ENCODE data around the gene PITPNM3. TPM values are rescaled to one million over a fixed set of nuclear protein-coding genes. Genes with fewer than 3 reads are reported as not detected.

Gene PITPNM3
- total and polyA plus RNA-seq, 2 experiments from 2014 or later = 1.0 to 1.5 TPM

DNA sequence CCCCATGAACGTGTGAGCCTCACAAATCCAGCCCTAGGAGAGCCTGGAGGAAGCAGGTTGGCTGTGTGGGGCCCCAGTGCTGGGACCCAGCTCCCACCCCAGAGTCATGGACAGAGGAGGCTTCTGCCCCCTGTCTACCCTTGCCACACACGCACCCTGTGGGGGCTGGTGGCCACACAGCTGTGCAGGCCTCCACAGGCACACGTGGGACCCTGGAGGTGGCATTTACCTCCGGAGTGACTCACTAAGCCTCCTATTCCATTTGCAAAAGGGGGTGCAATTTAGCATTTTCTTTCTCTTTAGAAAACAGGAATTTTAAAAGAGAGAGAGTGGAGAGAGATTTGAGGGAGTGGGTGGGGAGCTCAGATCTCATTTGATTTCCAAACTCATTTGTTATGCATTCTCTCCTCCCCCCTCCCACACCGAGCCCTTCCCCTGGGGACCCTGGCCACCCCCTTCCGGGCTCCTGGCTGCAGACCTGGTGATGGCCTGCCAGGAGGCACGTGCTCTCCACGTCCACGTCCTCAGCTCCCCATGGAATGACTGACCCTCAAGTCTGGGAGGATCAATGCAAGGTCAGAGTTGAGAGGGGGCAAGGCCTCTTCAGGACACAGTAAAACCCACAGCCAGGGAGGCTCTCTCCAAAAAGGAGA is 6.8 kb downstream of the PITPNM3 start:
- DNase-seq (ENCODE audit: low spot score) (no peak), ATAC-seq (no peak)
- Histone ChIP-seq H3K4me3 (no peak overlapping the region), H3K9me2 (ENCODE audit: insufficient read depth) (no peaks in the 10 kb centered on the region), H4K20me1 (replicated peaks; ENCODE audit: insufficient read depth) (no peaks in the 10 kb centered on the region), H3F3A (replicated peaks; ENCODE audit: low read depth) (0 out of 2 replicates have a peak, but pooled peaks cover under 1% of the 10 kb centered on the region), H3K4me2 (no peak overlapping the region), H2AFZ (no peak overlapping the region), H3K36me3 (ENCODE audit: insufficient read depth) (no peaks in the 10 kb centered on the region), H3K4me1 (ENCODE audit: insufficient read depth) (peaks cover 4% of the 10 kb centered on the region; the same call in 1 of the 2 replicates), H3K27ac (ENCODE audit: low read depth) (no peak overlapping the region), H3K79me2 (replicated peaks; ENCODE audit: insufficient read depth) (no peaks in the 10 kb centered on the region), H3K27me3 (ENCODE audit: insufficient read depth) (peaks cover 8% of the 10 kb centered on the region)
- H3K4me3 Mint-ChIP-seq = no peak overlapping the region
- H3K9me3 Mint-ChIP-seq = no peaks in the 10 kb centered on the region
- H3K27me3 Mint-ChIP-seq (ENCODE audit: insufficient read depth, low read depth, poor library complexity) = peaks cover 28% of the 10 kb centered on the region
- peaks cover 35% of the 10 kb centered on the region for H3K4me1 Mint-ChIP-seq
- no peak for TF ChIP-seq POLR2AphosphoS5 (IDR thresholded peaks at IDR 0.05; ENCODE audit: low read depth)
- no peak for TF ChIP-seq CREB1 (CRISPR knock-in tag; IDR thresholded peaks at IDR 0.05; ENCODE audit: low read depth)
- TF ChIP-seq, protein P1, sequence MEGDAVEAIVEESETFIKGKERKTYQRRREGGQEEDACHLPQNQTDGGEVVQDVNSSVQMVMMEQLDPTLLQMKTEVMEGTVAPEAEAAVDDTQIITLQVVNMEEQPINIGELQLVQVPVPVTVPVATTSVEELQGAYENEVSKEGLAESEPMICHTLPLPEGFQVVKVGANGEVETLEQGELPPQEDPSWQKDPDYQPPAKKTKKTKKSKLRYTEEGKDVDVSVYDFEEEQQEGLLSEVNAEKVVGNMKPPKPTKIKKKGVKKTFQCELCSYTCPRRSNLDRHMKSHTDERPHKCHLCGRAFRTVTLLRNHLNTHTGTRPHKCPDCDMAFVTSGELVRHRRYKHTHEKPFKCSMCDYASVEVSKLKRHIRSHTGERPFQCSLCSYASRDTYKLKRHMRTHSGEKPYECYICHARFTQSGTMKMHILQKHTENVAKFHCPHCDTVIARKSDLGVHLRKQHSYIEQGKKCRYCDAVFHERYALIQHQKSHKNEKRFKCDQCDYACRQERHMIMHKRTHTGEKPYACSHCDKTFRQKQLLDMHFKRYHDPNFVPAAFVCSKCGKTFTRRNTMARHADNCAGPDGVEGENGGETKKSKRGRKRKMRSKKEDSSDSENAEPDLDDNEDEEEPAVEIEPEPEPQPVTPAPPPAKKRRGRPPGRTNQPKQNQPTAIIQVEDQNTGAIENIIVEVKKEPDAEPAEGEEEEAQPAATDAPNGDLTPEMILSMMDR (conservative IDR thresholded peaks at IDR 0.05; ENCODE audit: low read depth in 2 of 2) = peak in 1 of 2 experiments; percentile 21; a peak in 2 of 4 replicates
- TF ChIP-seq, protein P2, sequence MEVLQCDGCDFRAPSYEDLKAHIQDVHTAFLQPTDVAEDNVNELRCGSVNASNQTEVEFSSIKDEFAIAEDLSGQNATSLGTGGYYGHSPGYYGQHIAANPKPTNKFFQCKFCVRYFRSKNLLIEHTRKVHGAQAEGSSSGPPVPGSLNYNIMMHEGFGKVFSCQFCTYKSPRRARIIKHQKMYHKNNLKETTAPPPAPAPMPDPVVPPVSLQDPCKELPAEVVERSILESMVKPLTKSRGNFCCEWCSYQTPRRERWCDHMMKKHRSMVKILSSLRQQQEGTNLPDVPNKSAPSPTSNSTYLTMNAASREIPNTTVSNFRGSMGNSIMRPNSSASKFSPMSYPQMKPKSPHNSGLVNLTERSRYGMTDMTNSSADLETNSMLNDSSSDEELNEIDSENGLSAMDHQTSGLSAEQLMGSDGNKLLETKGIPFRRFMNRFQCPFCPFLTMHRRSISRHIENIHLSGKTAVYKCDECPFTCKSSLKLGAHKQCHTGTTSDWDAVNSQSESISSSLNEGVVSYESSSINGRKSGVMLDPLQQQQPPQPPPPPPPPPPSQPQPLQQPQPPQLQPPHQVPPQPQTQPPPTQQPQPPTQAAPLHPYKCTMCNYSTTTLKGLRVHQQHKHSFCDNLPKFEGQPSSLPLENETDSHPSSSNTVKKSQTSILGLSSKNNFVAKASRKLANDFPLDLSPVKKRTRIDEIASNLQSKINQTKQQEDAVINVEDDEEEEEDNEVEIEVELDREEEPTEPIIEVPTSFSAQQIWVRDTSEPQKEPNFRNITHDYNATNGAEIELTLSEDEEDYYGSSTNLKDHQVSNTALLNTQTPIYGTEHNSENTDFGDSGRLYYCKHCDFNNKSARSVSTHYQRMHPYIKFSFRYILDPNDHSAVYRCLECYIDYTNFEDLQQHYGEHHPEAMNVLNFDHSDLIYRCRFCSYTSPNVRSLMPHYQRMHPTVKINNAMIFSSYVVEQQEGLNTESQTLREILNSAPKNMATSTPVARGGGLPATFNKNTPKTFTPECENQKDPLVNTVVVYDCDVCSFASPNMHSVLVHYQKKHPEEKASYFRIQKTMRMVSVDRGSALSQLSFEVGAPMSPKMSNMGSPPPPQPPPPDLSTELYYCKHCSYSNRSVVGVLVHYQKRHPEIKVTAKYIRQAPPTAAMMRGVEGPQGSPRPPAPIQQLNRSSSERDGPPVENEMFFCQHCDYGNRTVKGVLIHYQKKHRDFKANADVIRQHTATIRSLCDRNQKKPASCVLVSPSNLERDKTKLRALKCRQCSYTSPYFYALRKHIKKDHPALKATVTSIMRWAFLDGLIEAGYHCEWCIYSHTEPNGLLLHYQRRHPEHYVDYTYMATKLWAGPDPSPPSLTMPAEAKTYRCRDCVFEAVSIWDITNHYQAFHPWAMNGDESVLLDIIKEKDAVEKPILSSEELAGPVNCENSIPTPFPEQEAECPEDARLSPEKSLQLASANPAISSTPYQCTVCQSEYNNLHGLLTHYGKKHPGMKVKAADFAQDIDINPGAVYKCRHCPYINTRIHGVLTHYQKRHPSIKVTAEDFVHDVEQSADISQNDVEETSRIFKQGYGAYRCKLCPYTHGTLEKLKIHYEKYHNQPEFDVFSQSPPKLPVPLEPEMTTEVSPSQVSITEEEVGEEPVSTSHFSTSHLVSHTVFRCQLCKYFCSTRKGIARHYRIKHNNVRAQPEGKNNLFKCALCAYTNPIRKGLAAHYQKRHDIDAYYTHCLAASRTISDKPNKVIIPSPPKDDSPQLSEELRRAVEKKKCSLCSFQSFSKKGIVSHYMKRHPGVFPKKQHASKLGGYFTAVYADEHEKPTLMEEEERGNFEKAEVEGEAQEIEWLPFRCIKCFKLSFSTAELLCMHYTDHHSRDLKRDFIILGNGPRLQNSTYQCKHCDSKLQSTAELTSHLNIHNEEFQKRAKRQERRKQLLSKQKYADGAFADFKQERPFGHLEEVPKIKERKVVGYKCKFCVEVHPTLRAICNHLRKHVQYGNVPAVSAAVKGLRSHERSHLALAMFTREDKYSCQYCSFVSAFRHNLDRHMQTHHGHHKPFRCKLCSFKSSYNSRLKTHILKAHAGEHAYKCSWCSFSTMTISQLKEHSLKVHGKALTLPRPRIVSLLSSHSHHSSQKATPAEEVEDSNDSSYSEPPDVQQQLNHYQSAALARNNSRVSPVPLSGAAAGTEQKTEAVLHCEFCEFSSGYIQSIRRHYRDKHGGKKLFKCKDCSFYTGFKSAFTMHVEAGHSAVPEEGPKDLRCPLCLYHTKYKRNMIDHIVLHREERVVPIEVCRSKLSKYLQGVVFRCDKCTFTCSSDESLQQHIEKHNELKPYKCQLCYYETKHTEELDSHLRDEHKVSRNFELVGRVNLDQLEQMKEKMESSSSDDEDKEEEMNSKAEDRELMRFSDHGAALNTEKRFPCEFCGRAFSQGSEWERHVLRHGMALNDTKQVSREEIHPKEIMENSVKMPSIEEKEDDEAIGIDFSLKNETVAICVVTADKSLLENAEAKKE (CRISPR knock-in tag; IDR thresholded peaks at IDR 0.05) = no peak
- H3K36me3 Mint-ChIP-seq (ENCODE audit: low read depth) = no peaks in the 10 kb centered on the region; the same call in 2 of the 3 replicates
- peak overlapping the region; percentile 75; the same call in 1 of the 2 replicates for H3K27ac Mint-ChIP-seq
